AG10803 (cell line): ENCODE data around the gene MAP3K7.
"Not testable (repeated sequence)": the region's sequence is repeated elsewhere in the genome, so short reads cannot be mapped to it uniquely, and the experiment has no call there.

Source experiments
- DNase-seq: peaks from one replicate; pipeline ENCODE4 v3.0.0; 2010; ENCODE audit warnings: low read depth
- H3K4me3 ChIP-seq: 2 replicates; pipeline ENCODE4 v1.5.1; 2011; ENCODE audit warnings: mild to moderate bottlenecking, low read length, control low read depth
- CTCF ChIP-seq: conservative IDR thresholded peaks from 2 replicates; pipeline ENCODE4 v1.5.1; 2011; ENCODE audit warnings: mild to moderate bottlenecking, low read length, control low read depth, inconsistent platforms

MAP3K7 gene

GRCh38 chr6:90578894-90579549 lies 7.8 kb downstream of the MAP3K7 start:
- H3K4me3 ChIP-seq, result no peak overlapping the region
- no peak for TF ChIP-seq CTCF
- DNase-seq, result no peak

- no peak overlapping the region for H3K4me3 ChIP-seq
- no peak for TF ChIP-seq CTCF
- no peak for DNase-seq
These were observed 11.6 kb downstream of the MAP3K7 start for GRCh38 chr6:90575267-90575666.

DNA sequence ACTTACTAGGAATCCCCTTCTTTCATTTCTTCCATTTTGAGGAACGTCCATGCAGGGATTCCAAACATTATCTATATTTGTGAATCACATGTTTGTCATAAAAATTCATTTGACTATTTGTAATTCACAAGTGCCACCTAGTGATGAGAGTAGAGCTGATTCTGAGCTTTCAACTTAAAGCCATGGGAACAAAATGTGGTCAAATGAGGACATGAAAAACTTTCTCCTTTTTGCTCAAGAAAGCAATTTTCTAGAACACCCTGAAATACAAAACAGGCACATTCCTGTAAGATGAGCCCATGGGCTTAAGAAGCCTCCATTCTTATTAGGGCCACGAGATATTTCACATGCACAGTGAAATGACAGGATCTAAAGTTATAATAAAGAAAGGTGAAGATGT lies 12.3 kb downstream of the MAP3K7 start:
- no peak; the same call in 1 of the 2 replicates for TF ChIP-seq CTCF

GRCh38 chr6:90573624-90574023 lies 13.2 kb downstream of the MAP3K7 start:
- no peak for TF ChIP-seq CTCF
- H3K4me3 ChIP-seq, result no peak overlapping the region
- no peak for DNase-seq

More for the DNA sequence above, 12.3 kb downstream of the MAP3K7 start:
- peak; percentile 37 for DNase-seq
- no peak overlapping the region for H3K4me3 ChIP-seq

DNA sequence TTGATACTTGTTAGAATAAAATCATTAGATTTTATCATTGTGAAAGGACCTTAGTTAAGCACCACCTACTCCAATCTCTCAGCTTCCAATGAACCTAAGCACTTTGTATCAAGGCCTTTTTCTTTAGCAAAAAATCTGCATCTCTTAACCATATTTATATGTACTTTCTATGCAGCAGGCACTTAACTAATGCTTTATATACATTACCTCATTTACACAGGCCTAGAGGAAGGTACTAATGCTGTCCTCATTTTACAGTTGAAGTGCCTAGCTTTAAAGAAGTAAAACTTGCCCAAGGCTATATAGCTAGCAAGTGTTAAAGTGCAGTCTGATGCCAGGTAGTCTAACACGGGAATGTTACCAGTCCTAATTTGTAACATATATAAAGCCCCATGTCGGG lies 14.0 kb downstream of the MAP3K7 start:
- DNase-seq, result no peak
- no peak overlapping the region for H3K4me3 ChIP-seq
- TF ChIP-seq CTCF, result no peak

GRCh38 chr6:90569223-90569622 lies 17.6 kb downstream of the MAP3K7 start:
- DNase-seq, result no peak
- no peak for TF ChIP-seq CTCF
- no peak overlapping the region for H3K4me3 ChIP-seq

GRCh38 chr6:90567682-90568081 lies 19.2 kb downstream of the MAP3K7 start:
- DNase-seq, H3K4me3 ChIP-seq: not testable (repeated sequence)

DNA sequence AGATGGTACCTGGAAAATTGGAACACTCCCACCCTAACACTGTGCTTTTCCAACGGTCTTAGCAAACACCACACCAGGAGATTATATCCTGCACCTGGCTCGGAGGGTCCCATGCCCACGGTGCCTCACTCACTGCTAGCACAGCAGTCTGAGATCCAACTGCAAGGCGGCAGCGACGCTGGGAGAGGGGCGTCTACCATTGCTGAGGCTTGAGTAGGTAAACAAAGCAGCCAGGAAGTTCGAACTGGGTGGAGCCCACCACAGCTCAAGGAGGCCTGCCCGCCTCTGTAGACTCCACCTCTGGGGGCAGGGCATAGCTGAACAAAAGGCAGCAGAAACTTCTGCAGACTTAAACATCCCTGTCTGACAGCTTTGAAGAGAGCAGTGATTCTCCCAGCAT lies 24.5 kb downstream of the MAP3K7 start:
- not testable (repeated sequence) for H3K4me3 ChIP-seq, DNase-seq
